ENCODE results near the gene PGM1.

DNA sequence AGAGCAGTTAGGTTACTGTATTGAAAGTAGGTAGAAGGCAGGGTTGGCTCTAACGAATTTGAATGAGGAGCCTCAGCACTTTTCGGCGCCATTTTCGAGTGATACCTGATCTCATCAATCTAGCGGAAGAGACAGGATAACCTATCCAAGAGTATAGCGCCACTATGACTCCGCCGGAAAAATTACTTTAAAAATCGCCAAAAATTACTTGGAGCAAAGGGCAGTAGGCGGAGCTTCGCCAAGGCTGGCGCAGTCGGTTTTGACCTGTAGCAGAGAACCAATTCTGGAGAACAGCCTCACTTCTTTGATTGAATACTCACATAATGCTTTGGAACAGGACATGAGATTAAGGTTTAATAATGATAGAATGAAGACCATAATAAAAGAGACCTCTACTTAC is 44.3 kb upstream of the PGM1 start:
- TF ChIP-seq, protein P1, sequence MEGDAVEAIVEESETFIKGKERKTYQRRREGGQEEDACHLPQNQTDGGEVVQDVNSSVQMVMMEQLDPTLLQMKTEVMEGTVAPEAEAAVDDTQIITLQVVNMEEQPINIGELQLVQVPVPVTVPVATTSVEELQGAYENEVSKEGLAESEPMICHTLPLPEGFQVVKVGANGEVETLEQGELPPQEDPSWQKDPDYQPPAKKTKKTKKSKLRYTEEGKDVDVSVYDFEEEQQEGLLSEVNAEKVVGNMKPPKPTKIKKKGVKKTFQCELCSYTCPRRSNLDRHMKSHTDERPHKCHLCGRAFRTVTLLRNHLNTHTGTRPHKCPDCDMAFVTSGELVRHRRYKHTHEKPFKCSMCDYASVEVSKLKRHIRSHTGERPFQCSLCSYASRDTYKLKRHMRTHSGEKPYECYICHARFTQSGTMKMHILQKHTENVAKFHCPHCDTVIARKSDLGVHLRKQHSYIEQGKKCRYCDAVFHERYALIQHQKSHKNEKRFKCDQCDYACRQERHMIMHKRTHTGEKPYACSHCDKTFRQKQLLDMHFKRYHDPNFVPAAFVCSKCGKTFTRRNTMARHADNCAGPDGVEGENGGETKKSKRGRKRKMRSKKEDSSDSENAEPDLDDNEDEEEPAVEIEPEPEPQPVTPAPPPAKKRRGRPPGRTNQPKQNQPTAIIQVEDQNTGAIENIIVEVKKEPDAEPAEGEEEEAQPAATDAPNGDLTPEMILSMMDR (IDR thresholded peaks at IDR 0.05 in 2 of 3, conservative IDR thresholded peaks at IDR 0.05 in 1 of 3; ENCODE audit: borderline replicate concordance in 1 of 3, insufficient read depth in 1 of 3, low read depth in 2 of 3, low read length in 2 of 3): no peak
- TF ChIP-seq, protein P2, sequence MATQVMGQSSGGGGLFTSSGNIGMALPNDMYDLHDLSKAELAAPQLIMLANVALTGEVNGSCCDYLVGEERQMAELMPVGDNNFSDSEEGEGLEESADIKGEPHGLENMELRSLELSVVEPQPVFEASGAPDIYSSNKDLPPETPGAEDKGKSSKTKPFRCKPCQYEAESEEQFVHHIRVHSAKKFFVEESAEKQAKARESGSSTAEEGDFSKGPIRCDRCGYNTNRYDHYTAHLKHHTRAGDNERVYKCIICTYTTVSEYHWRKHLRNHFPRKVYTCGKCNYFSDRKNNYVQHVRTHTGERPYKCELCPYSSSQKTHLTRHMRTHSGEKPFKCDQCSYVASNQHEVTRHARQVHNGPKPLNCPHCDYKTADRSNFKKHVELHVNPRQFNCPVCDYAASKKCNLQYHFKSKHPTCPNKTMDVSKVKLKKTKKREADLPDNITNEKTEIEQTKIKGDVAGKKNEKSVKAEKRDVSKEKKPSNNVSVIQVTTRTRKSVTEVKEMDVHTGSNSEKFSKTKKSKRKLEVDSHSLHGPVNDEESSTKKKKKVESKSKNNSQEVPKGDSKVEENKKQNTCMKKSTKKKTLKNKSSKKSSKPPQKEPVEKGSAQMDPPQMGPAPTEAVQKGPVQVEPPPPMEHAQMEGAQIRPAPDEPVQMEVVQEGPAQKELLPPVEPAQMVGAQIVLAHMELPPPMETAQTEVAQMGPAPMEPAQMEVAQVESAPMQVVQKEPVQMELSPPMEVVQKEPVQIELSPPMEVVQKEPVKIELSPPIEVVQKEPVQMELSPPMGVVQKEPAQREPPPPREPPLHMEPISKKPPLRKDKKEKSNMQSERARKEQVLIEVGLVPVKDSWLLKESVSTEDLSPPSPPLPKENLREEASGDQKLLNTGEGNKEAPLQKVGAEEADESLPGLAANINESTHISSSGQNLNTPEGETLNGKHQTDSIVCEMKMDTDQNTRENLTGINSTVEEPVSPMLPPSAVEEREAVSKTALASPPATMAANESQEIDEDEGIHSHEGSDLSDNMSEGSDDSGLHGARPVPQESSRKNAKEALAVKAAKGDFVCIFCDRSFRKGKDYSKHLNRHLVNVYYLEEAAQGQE (IDR thresholded peaks at IDR 0.05; ENCODE audit: low read depth): no peak
- TF ChIP-seq EZH2 (IDR thresholded peaks at IDR 0.05): no peak

All from HCT116 (cell line).